Activated CD4-positive, CD25-positive, alpha-beta regulatory T cell treated with anti-CD3 and anti-CD28 coated beads, Interleukin-2, amount 50 U/mL, for 16 hours (primary cell): ENCODE results near the gene STOX2.
"Not testable (repeated sequence)": the region's sequence is repeated elsewhere in the genome, so short reads cannot be mapped to it uniquely, and the experiment has no call there.

Source experiments
- DNase-seq: peaks from one replicate; pipeline ENCODE4 v3.0.0-alpha.2; 2020; ENCODE audit warnings: low read depth, low spot score

The STOX2 gene

GRCh38 chr4:183936574-183937345, 31.7 kb downstream of the STOX2 start:
- DNase-seq, result no peak

GRCh38 chr4:183940864-183941263, 35.8 kb downstream of the STOX2 start:
- no peak for DNase-seq

- DNase-seq, result no peak
Observed at GRCh38 chr4:183941964-183942363, 36.9 kb downstream of the STOX2 start.

- no peak for DNase-seq
Observed at GRCh38 chr4:183945741-183946140, 40.6 kb downstream of the STOX2 start.

GRCh38 chr4:183950536-183950935, 45.4 kb downstream of the STOX2 start:
- no peak for DNase-seq

GRCh38 chr4:183952652-183953051, 47.5 kb downstream of the STOX2 start:
- not testable (repeated sequence) for DNase-seq

GRCh38 chr4:183959319-183960045, 54.4 kb downstream of the STOX2 start:
- no peak for DNase-seq

GRCh38 chr4:183960046-183960420, 54.9 kb downstream of the STOX2 start:
- no peak for DNase-seq

- DNase-seq, result no peak
Observed at GRCh38 chr4:183960962-183961541, 55.9 kb downstream of the STOX2 start.

- no peak for DNase-seq
Observed at GRCh38 chr4:183961795-183962194, 56.7 kb downstream of the STOX2 start.

- no peak for DNase-seq
Observed at GRCh38 chr4:183962419-183962818, 57.3 kb downstream of the STOX2 start.

- DNase-seq, result no peak
Observed at GRCh38 chr4:183966371-183966770, 61.3 kb downstream of the STOX2 start.

- no peak for DNase-seq
Observed at GRCh38 chr4:183967266-183967665, 62.2 kb downstream of the STOX2 start.

- no peak for DNase-seq
Observed at GRCh38 chr4:183968502-183968901, 63.4 kb downstream of the STOX2 start.

- no peak for DNase-seq
Observed at GRCh38 chr4:183968931-183969330, 63.8 kb downstream of the STOX2 start.

- DNase-seq, result no peak
Observed at GRCh38 chr4:183969596-183969995, 64.5 kb downstream of the STOX2 start.

- no peak for DNase-seq
Observed at GRCh38 chr4:183971929-183972490, 66.9 kb downstream of the STOX2 start.

GRCh38 chr4:183977707-183978106, 72.6 kb downstream of the STOX2 start:
- no peak for DNase-seq

GRCh38 chr4:183984566-183984965, 79.5 kb downstream of the STOX2 start:
- no peak for DNase-seq

- DNase-seq, result no peak
Observed at GRCh38 chr4:183985786-183986185, 80.7 kb downstream of the STOX2 start.

- DNase-seq, result no peak
Observed at GRCh38 chr4:183986291-183986970, 81.3 kb downstream of the STOX2 start.
